ENCODE results near the gene MECR. TPM values are rescaled to one million over a fixed set of nuclear protein-coding genes. Genes with fewer than 3 reads are reported as not detected.

The MECR gene
- polyA plus RNA-seq, 1 experiment = 18.2 TPM

- H3K4me3 ChIP-seq (ENCODE audit: low read depth, low read length) = no peak overlapping the region
- no peak for TF ChIP-seq CTCF (IDR thresholded peaks at IDR 0.05; ENCODE audit: low read depth, low read length)
- no peaks in the 10 kb centered on the region for H3K9me3 ChIP-seq (ENCODE audit: control insufficient read depth, insufficient read depth, low read length)
- H3K27me3 ChIP-seq (ENCODE audit: control insufficient read depth, insufficient read depth, low read length) = no peaks in the 10 kb centered on the region
- ChIA-PET POLR2A (interaction anchor here (0.6 to 1.5 kb wide), 3 partner anchors 19 to 547 kb away, joined by 3 to 6 read pairs (median 4); partner anchors contain the start of gene RNU11), CTCF (interaction anchor here (1.9 to 3.7 kb wide), 4 partner anchors 14 to 318 kb away, joined by 4 to 42 read pairs (median 22); partner anchors contain the start of gene SRSF4)
- no peak for DNase-seq (ENCODE audit: low read depth, low spot score)
- peak overlapping the region; percentile 94 for H3K27ac ChIP-seq (ENCODE audit: low read depth, low read length)
Observed at GRCh38 chr1:29195881-29196291, 34.8 kb downstream of the MECR start.

GRCh38 chr1:29193879-29194455 is 36.8 kb downstream of the MECR start:
- DNase-seq (ENCODE audit: low read depth, low spot score) = no peak
- H3K9me3 ChIP-seq (ENCODE audit: control insufficient read depth, insufficient read depth, low read length) = no peaks in the 10 kb centered on the region
- no peak overlapping the region for H3K4me3 ChIP-seq (ENCODE audit: low read depth, low read length)
- CTCF ChIA-PET = interaction anchor here (0.6 kb wide), 1 partner anchor 12 kb away, joined by 3 read pairs; no protein-coding TSS in a partner anchor
- POLR2A ChIA-PET = interaction anchor here (1.3 kb wide), 1 partner anchor 12 kb away, joined by 4 read pairs; the partner anchor contains the start of gene SRSF4
- no peak overlapping the region for H3K27ac ChIP-seq (ENCODE audit: low read depth, low read length)
- no peaks in the 10 kb centered on the region for H3K27me3 ChIP-seq (ENCODE audit: control insufficient read depth, insufficient read depth, low read length)
- TF ChIP-seq CTCF (IDR thresholded peaks at IDR 0.05; ENCODE audit: low read depth, low read length) = no peak

- DNase-seq (ENCODE audit: low read depth, low spot score) = no peak
- Histone ChIP-seq H3K9me3 (ENCODE audit: control insufficient read depth, insufficient read depth, low read length) (no peaks in the 10 kb centered on the region), H3K4me3 (ENCODE audit: low read depth, low read length) (no peak overlapping the region), H3K27me3 (ENCODE audit: control insufficient read depth, insufficient read depth, low read length) (no peaks in the 10 kb centered on the region), H3K27ac (ENCODE audit: low read depth, low read length) (no peak overlapping the region)
- TF ChIP-seq CTCF (IDR thresholded peaks at IDR 0.05; ENCODE audit: low read depth, low read length) = no peak
- CTCF ChIA-PET = interaction anchor here (1.0 kb wide), 1 partner anchor 9 kb away, joined by 5 read pairs; the partner anchor contains the start of gene SRSF4
- POLR2A ChIA-PET = no interaction called here
Observed at GRCh38 chr1:29190718-29191117, 40.0 kb downstream of the MECR start.

GRCh38 chr1:29186707-29187106 is 44.0 kb downstream of the MECR start:
- no peak overlapping the region for H3K4me3 ChIP-seq (ENCODE audit: low read depth, low read length)
- no peak for TF ChIP-seq CTCF (IDR thresholded peaks at IDR 0.05; ENCODE audit: low read depth, low read length)
- no peaks in the 10 kb centered on the region for H3K27me3 ChIP-seq (ENCODE audit: control insufficient read depth, insufficient read depth, low read length)
- POLR2A ChIA-PET = interaction anchor here (1.5 kb wide), 1 partner anchor 11 kb away, joined by 3 read pairs; no protein-coding TSS in a partner anchor
- CTCF ChIA-PET = interaction anchor here (0.5 to 1.5 kb wide), 2 partner anchors 16 to 19 kb away, joined by 4 to 6 read pairs; no protein-coding TSS in a partner anchor
- no peak for DNase-seq (ENCODE audit: low read depth, low spot score)
- peak overlapping the region; percentile 31 for H3K27ac ChIP-seq (ENCODE audit: low read depth, low read length)
- H3K9me3 ChIP-seq (ENCODE audit: control insufficient read depth, insufficient read depth, low read length) = no peaks in the 10 kb centered on the region

GRCh38 chr1:29186252-29186651 is 44.5 kb downstream of the MECR start:
- Histone ChIP-seq H3K9me3 (ENCODE audit: control insufficient read depth, insufficient read depth, low read length) (no peaks in the 10 kb centered on the region; the same call in 1 of the 2 replicates), H3K4me3 (ENCODE audit: low read depth, low read length) (no peak overlapping the region), H3K27ac (ENCODE audit: low read depth, low read length) (peak overlapping the region; percentile 31), H3K27me3 (ENCODE audit: control insufficient read depth, insufficient read depth, low read length) (no peaks in the 10 kb centered on the region)
- CTCF ChIA-PET = interaction anchor here (0.5 to 1.5 kb wide), 2 partner anchors 16 to 310 kb away, joined by 3 to 6 read pairs; no protein-coding TSS in a partner anchor
- TF ChIP-seq CTCF (IDR thresholded peaks at IDR 0.05; ENCODE audit: low read depth, low read length) = no peak
- POLR2A ChIA-PET = interaction anchor here (1.5 kb wide), 1 partner anchor 11 kb away, joined by 3 read pairs; no protein-coding TSS in a partner anchor
- DNase-seq (ENCODE audit: low read depth, low spot score) = no peak
